Measurements from ENCODE around the gene CNIH2. TPM values are rescaled to one million over a fixed set of nuclear protein-coding genes. Genes with fewer than 3 reads are reported as not detected.
"Not testable (repeated sequence)": the region's sequence is repeated elsewhere in the genome, so short reads cannot be mapped to it uniquely, and the experiment has no call there.

The CNIH2 gene
- total RNA-seq, 1 donor from 2014 or later = 21.3 TPM

- Mint-ChIP-seq H3K4me3 (no peak overlapping the region), H3K9me3 (no peaks in the 10 kb centered on the region), H3K36me3 (peaks cover 5% of the 10 kb centered on the region), H3K4me1 (ENCODE audit: unreplicated experiment) (peaks cover 10% of the 10 kb centered on the region), H3K27ac (no peak overlapping the region), H3K27me3 (no peaks in the 10 kb centered on the region)
- no peak for DNase-seq (ENCODE audit: extremely low spot score, unreplicated experiment)
- no peak for TF ChIP-seq CTCF (conservative IDR thresholded peaks at IDR 0.05)
Measured at GRCh38 chr11:66274219-66274618, 3.8 kb upstream of the CNIH2 start.

GRCh38 chr11:66275396-66275795 lies 2.6 kb upstream of the CNIH2 start:
- no peaks in the 10 kb centered on the region for H3K27me3 Mint-ChIP-seq
- no peak for DNase-seq (ENCODE audit: extremely low spot score, unreplicated experiment)
- H3K9me3 Mint-ChIP-seq = no peaks in the 10 kb centered on the region

GRCh38 chr11:66275984-66276612 lies 1.9 kb upstream of the CNIH2 start:
- H3K9me3 Mint-ChIP-seq = no peaks in the 10 kb centered on the region
- H3K36me3 Mint-ChIP-seq = peaks cover 5% of the 10 kb centered on the region
- peak overlapping the region; percentile 34 for H3K4me3 Mint-ChIP-seq
- no peak for TF ChIP-seq CTCF (conservative IDR thresholded peaks at IDR 0.05)
- H3K27me3 Mint-ChIP-seq = peaks cover 3% of the 10 kb centered on the region
- H3K27ac Mint-ChIP-seq = no peak overlapping the region
- no peak for DNase-seq (ENCODE audit: extremely low spot score, unreplicated experiment)
- peaks cover 16% of the 10 kb centered on the region for H3K4me1 Mint-ChIP-seq (ENCODE audit: unreplicated experiment)

More at GRCh38 chr11:66275396-66275795, 2.6 kb upstream of the CNIH2 start:
- H3K36me3 Mint-ChIP-seq = peaks cover 5% of the 10 kb centered on the region
- no peak overlapping the region for H3K4me3 Mint-ChIP-seq
- H3K27ac Mint-ChIP-seq = no peak overlapping the region
- no peak for TF ChIP-seq CTCF (conservative IDR thresholded peaks at IDR 0.05)
- H3K4me1 Mint-ChIP-seq (ENCODE audit: unreplicated experiment) = peaks cover 12% of the 10 kb centered on the region

GRCh38 chr11:66276619-66277018 lies 1.4 kb upstream of the CNIH2 start:
- Mint-ChIP-seq H3K4me3 (peak overlapping the region; percentile 34), H3K4me1 (ENCODE audit: unreplicated experiment) (peaks cover 21% of the 10 kb centered on the region)
- H3K36me3 Mint-ChIP-seq; DNase-seq (ENCODE audit: extremely low spot score, unreplicated experiment); H3K9me3 Mint-ChIP-seq; H3K27me3 Mint-ChIP-seq; H3K27ac Mint-ChIP-seq: not testable (repeated sequence)

GRCh38 chr11:66277064-66277463 lies 911 bp upstream of the CNIH2 start:
- peaks cover 21% of the 10 kb centered on the region for H3K4me1 Mint-ChIP-seq (ENCODE audit: unreplicated experiment)
- H3K36me3 Mint-ChIP-seq; DNase-seq (ENCODE audit: extremely low spot score, unreplicated experiment); H3K9me3 Mint-ChIP-seq; H3K27me3 Mint-ChIP-seq; H3K27ac Mint-ChIP-seq: not testable (repeated sequence)
- peak overlapping the region; percentile 45 for H3K4me3 Mint-ChIP-seq

GRCh38 chr11:66278363-66279091 lies 552 bp downstream of the CNIH2 start:
- Mint-ChIP-seq H3K27ac (no peak overlapping the region), H3K4me1 (ENCODE audit: unreplicated experiment) (peaks cover 21% of the 10 kb centered on the region), H3K27me3 (peaks cover 4% of the 10 kb centered on the region), H3K4me3 (peak overlapping the region; percentile 81), H3K9me3 (no peaks in the 10 kb centered on the region), H3K36me3 (peaks cover under 1% of the 10 kb centered on the region)
- no peak for TF ChIP-seq CTCF (conservative IDR thresholded peaks at IDR 0.05)
- no peak for DNase-seq (ENCODE audit: extremely low spot score, unreplicated experiment)
